CD4-positive, alpha-beta T cell (primary cell): ENCODE data around the gene CAT. TPM values are rescaled to one million over a fixed set of nuclear protein-coding genes. Genes with fewer than 3 reads are reported as not detected.

Experiments used
- ATAC-seq: fragments of 200-7000 bp; cut with Tn5 transposase; one replicate; pipeline ENCODE4 v1.10.0; 2022; ENCODE audit warnings: mild to moderate bottlenecking; ENCODE audit not compliant: poor library complexity
- CTCF ChIA-PET: fragments of 350-600 bp; sonication (Branson Sonifier 250); formaldehyde crosslinking; loops from one replicate; lab custom pipeline; 2021; ENCODE audit warnings: antibody characterized with exemption, inconsistent platforms; lab: Charles Lee
- POLR2A ChIA-PET: fragments of 350-600 bp; sonication (Branson Sonifier 250); formaldehyde crosslinking; loops from one replicate; lab custom pipeline; 2021; ENCODE audit warnings: antibody characterized with exemption, inconsistent platforms; lab: Charles Lee
- DNase-seq, 14 experiments: peaks; one replicate each; pipeline ENCODE4 v3.0.0-alpha.2; 2013 to 2020; ENCODE audit warnings: mixed read lengths in 2 of 14
- H3K27ac ChIP-seq, 2 donors: one replicate each; pipeline versions ENCODE4 v1.5.1 to v1.7.0; 2013; ENCODE audit warnings: low read length in 2 of 2, low read depth in 1 of 2, mild to moderate bottlenecking in 1 of 2
- H3K27me3 ChIP-seq, 2 experiments: 1 replicate in 1 of 2; 2 replicates in 1 of 2; pipeline versions ENCODE4 v1.6.1 to v1.7.0; 2013; ENCODE audit warnings: low read length in 2 of 2, control low read depth in 1 of 2, mild to moderate bottlenecking in 1 of 2, moderate library complexity in 1 of 2; ENCODE audit not compliant: insufficient read depth in 2 of 2, control insufficient read depth in 1 of 2
- H3K36me3 ChIP-seq: one replicate; pipeline ENCODE4 v1.6.1; 2013; ENCODE audit warnings: low read length, control low read depth; ENCODE audit not compliant: insufficient read depth
- H3K4me1 ChIP-seq: one replicate; pipeline ENCODE4 v1.6.1; 2013; ENCODE audit warnings: low read length, control low read depth; ENCODE audit not compliant: insufficient read depth
- H3K4me3 ChIP-seq: one replicate; pipeline ENCODE4 v1.5.1; 2013; ENCODE audit warnings: mild to moderate bottlenecking, low read length, moderate library complexity
- H3K9me3 ChIP-seq, 2 experiments: 1 replicate in 1 of 2; 2 replicates in 1 of 2; pipeline versions ENCODE4 v1.6.1 to v1.7.0; 2013; ENCODE audit warnings: low read length in 2 of 2, mild to moderate bottlenecking in 2 of 2, control low read depth in 1 of 2, moderate library complexity in 1 of 2; ENCODE audit not compliant: control insufficient read depth in 1 of 2, insufficient read depth in 1 of 2
- H3K27ac Mint-ChIP-seq: one replicate; pipeline ENCODE4 v1.8.0; 2020; ENCODE audit warnings: mixed read lengths
- H3K27me3 Mint-ChIP-seq: one replicate; pipeline ENCODE4 v1.8.0; 2021; ENCODE audit warnings: mixed read lengths
- H3K36me3 Mint-ChIP-seq: one replicate; pipeline ENCODE4 v1.8.0; 2021; ENCODE audit warnings: low read depth, mixed read lengths
- H3K4me1 Mint-ChIP-seq: one replicate; pipeline ENCODE4 v1.8.0; 2021; ENCODE audit warnings: low read depth, mixed read lengths
- H3K4me3 Mint-ChIP-seq: one replicate; pipeline ENCODE4 v1.8.0; 2020; ENCODE audit warnings: mild to moderate bottlenecking, mixed read lengths
- H3K9me3 Mint-ChIP-seq: one replicate; pipeline ENCODE4 v1.8.0; 2020; ENCODE audit warnings: mixed read lengths
- CTCF ChIP-seq: fragments of 200-600 bp; IDR thresholded peaks from one replicate; pipeline ENCODE4 v1.8.0; 2022; ENCODE audit warnings: antibody characterized with exemption, mild to moderate bottlenecking
- intact Hi-C, 2 experiments: fragments of 100-400 bp; cut with DNase I in 1 of 2; cut with micrococcal nuclease in 1 of 2; formaldehyde crosslinking; loops; one replicate each; pipeline versions ENCODE4 v1.15.1 to v1.9.0; 2023 to 2025; cut with DNase I, micrococcal nuclease
- total RNA-seq, 174 experiments: library from RNA in 2 of 174; stranded (reverse) in 2 of 174; gene quantifications; one replicate each; pipeline ENCODE4 v1.2.3 and lab custom pipeline; 2021 to 2026

Gene CAT
- total RNA-seq, 2 experiments from 2014 or later = 8.5 to 9.8 TPM

- no peak overlapping the region for H3K27ac Mint-ChIP-seq
- no peaks in the 10 kb centered on the region for H3K9me3 Mint-ChIP-seq
- Histone ChIP-seq H3K27ac (no peak overlapping the region), H3K4me1 (no peaks in the 10 kb centered on the region), H3K27me3 (peaks cover 2 to 3% of the 10 kb centered on the region in 2 experiments), H3K9me3 (no peaks in the 10 kb centered on the region), H3K36me3 (no peaks in the 10 kb centered on the region), H3K4me3 (no peak overlapping the region)
- ChIA-PET CTCF (no interaction called here), POLR2A (no interaction called here)
- intact Hi-C loops = loop anchor here (1.0 to 5.0 kb wide), 4 partner anchors 132 to 685 kb away; no protein-coding TSS in a partner anchor
- peaks cover 5% of the 10 kb centered on the region for H3K27me3 Mint-ChIP-seq
- no peak overlapping the region for H3K4me3 Mint-ChIP-seq
- TF ChIP-seq CTCF = no peak
- H3K4me1 Mint-ChIP-seq = no peaks in the 10 kb centered on the region
- H3K36me3 Mint-ChIP-seq = no peaks in the 10 kb centered on the region
- ATAC-seq = no peak
- no peak for DNase-seq
Measured at GRCh38 chr11:34493926-34494595, 55.3 kb downstream of the CAT start.

DNA sequence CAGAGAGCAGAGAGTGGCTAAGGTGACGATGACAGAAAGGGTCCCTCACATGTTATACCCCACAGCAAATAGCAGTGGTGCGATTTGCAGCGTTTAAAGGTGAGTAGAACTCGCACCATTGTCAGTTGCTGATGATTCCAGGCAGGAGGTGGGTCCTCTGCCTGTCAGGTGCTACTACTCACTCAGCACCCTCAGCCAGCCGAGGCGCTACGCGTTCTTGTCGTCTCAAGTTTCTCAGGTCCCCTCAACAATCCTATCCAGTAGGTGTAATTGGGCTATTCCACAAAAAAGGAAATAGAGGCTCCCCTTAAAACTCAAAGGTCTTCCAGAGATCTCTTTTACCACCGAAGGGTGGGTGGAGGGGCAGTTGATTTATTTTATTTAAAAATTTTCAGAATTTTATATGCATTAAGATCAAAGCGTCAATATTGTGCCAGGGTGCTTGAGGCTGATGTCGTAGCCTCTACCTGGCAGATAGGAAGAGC, 56.5 kb downstream of the CAT start:
- no peak overlapping the region for H3K27ac Mint-ChIP-seq
- no peak for DNase-seq
- no peaks in the 10 kb centered on the region for H3K9me3 Mint-ChIP-seq
- TF ChIP-seq CTCF = no peak
- no peak overlapping the region for H3K4me3 Mint-ChIP-seq
- H3K36me3 Mint-ChIP-seq = no peaks in the 10 kb centered on the region
- Histone ChIP-seq H3K27ac (no peak overlapping the region), H3K4me3 (no peak overlapping the region), H3K36me3 (no peaks in the 10 kb centered on the region), H3K27me3 (peaks cover 2 to 3% of the 10 kb centered on the region in 2 experiments), H3K4me1 (no peaks in the 10 kb centered on the region), H3K9me3 (no peaks in the 10 kb centered on the region)
- ChIA-PET POLR2A (no interaction called here), CTCF (no interaction called here)
- no peak for ATAC-seq
- intact Hi-C loops = loop anchor here in 1 of 2 experiments (2.0 kb wide), 1 partner anchor 498 kb away; no protein-coding TSS in a partner anchor
- H3K27me3 Mint-ChIP-seq = peaks cover 5% of the 10 kb centered on the region
- H3K4me1 Mint-ChIP-seq = no peaks in the 10 kb centered on the region

GRCh38 chr11:34495724-34496377, 57.1 kb downstream of the CAT start:
- intact Hi-C loops = loop anchor here in 1 of 2 experiments (2.0 kb wide), 1 partner anchor 499 kb away; no protein-coding TSS in a partner anchor
- H3K27ac Mint-ChIP-seq = no peak overlapping the region
- no peaks in the 10 kb centered on the region for H3K36me3 ChIP-seq
- H3K4me1 Mint-ChIP-seq = no peaks in the 10 kb centered on the region
- no peak overlapping the region for H3K4me3 ChIP-seq
- ATAC-seq (no peak), DNase-seq (no peak)
- no peaks in the 10 kb centered on the region for H3K4me1 ChIP-seq
- no peaks in the 10 kb centered on the region for H3K9me3 Mint-ChIP-seq
- ChIA-PET POLR2A (no interaction called here), CTCF (no interaction called here)
- H3K9me3 ChIP-seq = no peaks in the 10 kb centered on the region
- no peak overlapping the region for H3K4me3 Mint-ChIP-seq
- no peak overlapping the region for H3K27ac ChIP-seq
- no peak for TF ChIP-seq CTCF
- peaks cover 5% of the 10 kb centered on the region for H3K27me3 Mint-ChIP-seq
- no peaks in the 10 kb centered on the region for H3K36me3 Mint-ChIP-seq
- H3K27me3 ChIP-seq = peaks cover 2 to 7% of the 10 kb centered on the region in 2 experiments
